ENCODE data around the gene PDE8B. TPM values are rescaled to one million over a fixed set of nuclear protein-coding genes. Genes with fewer than 3 reads are reported as not detected.

The PDE8B gene
- total RNA-seq, 1 donor from 2014 or later: 5.3 TPM

DNA sequence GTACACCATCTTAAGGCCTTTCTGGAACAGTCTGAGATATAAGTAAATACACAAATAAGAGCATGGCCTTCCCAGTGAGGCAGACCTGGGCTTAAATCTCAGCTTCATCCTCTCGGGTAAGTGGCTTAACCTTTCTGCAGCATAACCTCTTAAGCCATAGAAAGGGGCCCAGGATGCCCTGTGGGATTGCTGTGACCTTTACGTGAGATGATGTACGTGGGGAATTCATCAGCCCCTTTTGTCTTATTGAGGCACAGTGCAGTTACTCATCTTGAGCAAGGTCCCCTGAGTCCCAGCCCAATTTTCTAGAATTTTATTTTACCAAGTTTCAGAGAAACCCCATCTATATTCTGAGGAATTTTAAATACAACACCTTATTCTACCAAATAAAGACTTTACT is 92.2 kb downstream of the PDE8B start:
- intact Hi-C loops (cut with DNase I): no loop called here
- ATAC-seq (no peak), DNase-seq (no peak)
- Histone ChIP-seq H3K27ac (no peak overlapping the region), H3K4me1 (no peaks in the 10 kb centered on the region), H3K36me3 (no peaks in the 10 kb centered on the region), H3K27me3 (ENCODE audit: low read depth) (no peaks in the 10 kb centered on the region), H3K4me3 (no peak overlapping the region), H3K9me3 (no peaks in the 10 kb centered on the region)
- TF ChIP-seq, protein P1, sequence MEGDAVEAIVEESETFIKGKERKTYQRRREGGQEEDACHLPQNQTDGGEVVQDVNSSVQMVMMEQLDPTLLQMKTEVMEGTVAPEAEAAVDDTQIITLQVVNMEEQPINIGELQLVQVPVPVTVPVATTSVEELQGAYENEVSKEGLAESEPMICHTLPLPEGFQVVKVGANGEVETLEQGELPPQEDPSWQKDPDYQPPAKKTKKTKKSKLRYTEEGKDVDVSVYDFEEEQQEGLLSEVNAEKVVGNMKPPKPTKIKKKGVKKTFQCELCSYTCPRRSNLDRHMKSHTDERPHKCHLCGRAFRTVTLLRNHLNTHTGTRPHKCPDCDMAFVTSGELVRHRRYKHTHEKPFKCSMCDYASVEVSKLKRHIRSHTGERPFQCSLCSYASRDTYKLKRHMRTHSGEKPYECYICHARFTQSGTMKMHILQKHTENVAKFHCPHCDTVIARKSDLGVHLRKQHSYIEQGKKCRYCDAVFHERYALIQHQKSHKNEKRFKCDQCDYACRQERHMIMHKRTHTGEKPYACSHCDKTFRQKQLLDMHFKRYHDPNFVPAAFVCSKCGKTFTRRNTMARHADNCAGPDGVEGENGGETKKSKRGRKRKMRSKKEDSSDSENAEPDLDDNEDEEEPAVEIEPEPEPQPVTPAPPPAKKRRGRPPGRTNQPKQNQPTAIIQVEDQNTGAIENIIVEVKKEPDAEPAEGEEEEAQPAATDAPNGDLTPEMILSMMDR (IDR thresholded peaks at IDR 0.05): no peak

GRCh38 chr5:77304388-77304787 is 93.9 kb downstream of the PDE8B start:
- Histone ChIP-seq H3K9me3 (no peaks in the 10 kb centered on the region), H3K27me3 (ENCODE audit: low read depth) (no peaks in the 10 kb centered on the region), H3K4me3 (no peak overlapping the region), H3K27ac (no peak overlapping the region), H3K36me3 (no peaks in the 10 kb centered on the region), H3K4me1 (no peaks in the 10 kb centered on the region)
- intact Hi-C loops (cut with DNase I): no loop called here
- DNase-seq: no peak
- ATAC-seq: no peak
- TF ChIP-seq, protein P1 (IDR thresholded peaks at IDR 0.05): no peak

DNA sequence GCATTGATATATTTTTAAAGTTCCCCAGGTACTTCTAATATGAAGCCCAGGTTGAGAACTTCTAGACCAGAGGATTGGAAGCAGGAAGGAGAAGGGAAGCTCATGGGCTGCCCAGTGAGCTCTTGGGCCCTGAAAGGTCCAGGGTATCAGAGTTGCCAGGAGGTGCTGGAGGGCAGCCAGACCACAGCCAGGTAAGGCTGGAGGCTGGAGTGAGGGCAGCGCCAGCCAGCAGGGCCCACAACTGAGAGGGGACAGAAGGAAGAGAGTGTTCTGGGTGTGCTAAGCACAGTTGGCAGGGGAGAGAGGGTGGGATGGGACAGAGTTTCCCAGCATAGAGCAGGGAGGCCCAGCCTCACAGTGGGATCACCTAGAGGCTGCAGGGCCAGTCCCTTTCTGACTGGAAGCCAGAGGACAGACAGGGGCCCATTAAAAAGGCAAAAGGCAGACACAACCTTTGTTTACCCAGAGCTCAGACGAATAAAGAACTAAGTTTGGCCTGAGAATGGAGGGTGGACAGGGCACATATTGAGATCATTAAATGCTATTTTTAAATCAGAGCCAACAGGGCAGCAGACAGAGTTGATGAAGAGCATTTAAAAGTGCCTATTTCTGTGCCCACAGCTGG is 94.9 kb downstream of the PDE8B start:
- Histone ChIP-seq H3K36me3 (no peaks in the 10 kb centered on the region), H3K27me3 (ENCODE audit: low read depth) (no peaks in the 10 kb centered on the region), H3K9me3 (no peaks in the 10 kb centered on the region), H3K4me3 (no peak overlapping the region), H3K4me1 (no peaks in the 10 kb centered on the region), H3K27ac (no peak overlapping the region)
- DNase-seq (no peak), ATAC-seq (no peak)
- TF ChIP-seq, protein P1 (IDR thresholded peaks at IDR 0.05): no peak
- intact Hi-C loops (cut with DNase I): no loop called here

DNA sequence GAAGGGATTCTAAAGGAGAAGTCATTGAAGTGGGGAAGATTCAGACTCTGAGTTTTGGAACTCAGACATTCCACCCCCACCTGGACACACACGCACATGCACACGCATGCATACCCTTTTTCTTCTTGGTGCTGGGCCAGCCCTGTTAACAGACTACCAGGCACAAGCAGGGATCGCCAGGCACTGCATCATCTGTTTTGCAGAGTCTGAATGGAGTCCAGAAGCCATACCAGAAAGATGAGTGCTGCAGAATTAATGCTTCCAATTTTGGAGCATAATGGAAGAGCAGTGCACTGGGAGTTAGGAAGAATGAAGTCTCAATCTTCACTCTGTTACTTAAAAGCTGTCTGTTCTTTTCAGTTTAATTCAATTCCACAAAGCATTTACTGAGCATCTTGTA is 95.5 kb downstream of the PDE8B start:
- DNase-seq (no peak), ATAC-seq (no peak)
- no peaks in the 10 kb centered on the region for H3K9me3 ChIP-seq
- no peak overlapping the region for H3K4me3 ChIP-seq
- H3K4me1 ChIP-seq: no peaks in the 10 kb centered on the region
- TF ChIP-seq, protein P1 (IDR thresholded peaks at IDR 0.05): no peak
- no peaks in the 10 kb centered on the region for H3K36me3 ChIP-seq
- H3K27ac ChIP-seq: no peak overlapping the region
- no peaks in the 10 kb centered on the region for H3K27me3 ChIP-seq (ENCODE audit: low read depth)
- intact Hi-C loops (cut with DNase I): no loop called here

DNA sequence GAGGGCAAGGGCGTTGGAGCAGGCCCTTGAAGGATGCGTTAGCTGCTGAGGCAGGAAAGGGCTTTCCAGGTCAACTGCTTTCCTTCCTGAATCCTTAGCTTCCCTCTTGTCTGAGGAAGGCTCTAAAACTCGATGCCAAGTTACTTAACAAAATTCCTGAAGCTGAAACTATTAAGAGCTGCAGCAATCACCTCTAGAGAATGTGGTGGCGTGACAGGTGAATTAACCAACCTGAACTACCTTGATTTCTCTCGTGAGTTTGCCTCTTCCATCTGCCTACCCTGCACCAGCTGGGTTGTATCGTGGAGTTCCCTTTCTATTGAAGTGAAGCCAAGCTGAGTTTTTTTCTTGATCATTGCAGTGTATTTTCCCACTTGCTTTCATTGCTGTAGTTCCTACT is 96.1 kb downstream of the PDE8B start:
- ATAC-seq (peak; percentile 29 to 40), DNase-seq (no peak)
- Histone ChIP-seq H3K4me3 (no peak overlapping the region), H3K36me3 (no peaks in the 10 kb centered on the region), H3K27ac (no peak overlapping the region), H3K27me3 (ENCODE audit: low read depth) (no peaks in the 10 kb centered on the region), H3K4me1 (no peaks in the 10 kb centered on the region), H3K9me3 (no peaks in the 10 kb centered on the region)
- TF ChIP-seq, protein P1 (IDR thresholded peaks at IDR 0.05): no peak
- intact Hi-C loops (cut with DNase I): no loop called here

Measured in lower lobe of right lung (tissue), 2 donors.